ENCODE data around the gene AP1S1.

GRCh38 chr7:101113836-101114235, 40.4 kb upstream of the AP1S1 start:
- TF ChIP-seq EZH2 (IDR thresholded peaks at IDR 0.05; ENCODE audit: low read length) (no peak), CTCF (optimal IDR thresholded peaks at IDR 0.05 in 1 of 3, IDR thresholded peaks at IDR 0.05 in 1 of 3, conservative IDR thresholded peaks at IDR 0.05 in 1 of 3; ENCODE audit: extremely low read depth in 1 of 3, insufficient read depth in 2 of 3, low read length in 3 of 3) (no peak)

All from keratinocyte (primary cell).